ENCODE data around the gene FLYWCH1. TPM values are rescaled to one million over a fixed set of nuclear protein-coding genes. Genes with fewer than 3 reads are reported as not detected.
A peak's percentile ranks its signal among the peaks of the same experiment; 100 is the strongest.

FLYWCH1 gene
- total and polyA plus RNA-seq, 2 of the 8 experiments (the other 6 are each of a cell fraction or from before 2014, with no cell fraction given) = 12.4 to 23.5 TPM

- Histone ChIP-seq H2AK5ac (ENCODE audit: low read depth, low read length) (no peak overlapping the region), H3K9ac (replicated peaks in 1 of 4; ENCODE audit: extremely low read depth in 1 of 4, low read depth in 3 of 4, low read length in 3 of 4) (no peak overlapping the region), H3K36me3 (ENCODE audit: control insufficient read depth in 2 of 4, insufficient read depth in 4 of 4, low read length in 3 of 4) (no peaks in the 10 kb centered on the region), H3K18ac (ENCODE audit: extremely low read depth, low read length) (no peak overlapping the region), H3K79me2 (ENCODE audit: control insufficient read depth in 1 of 2, insufficient read depth in 2 of 2, low read length in 2 of 2) (no peaks in the 10 kb centered on the region), H3K4ac (replicated peaks; ENCODE audit: insufficient read length, low read depth, low read length) (no peak overlapping the region), H4K91ac (replicated peaks; ENCODE audit: insufficient read length, low read length) (peak overlapping the region; percentile 55), H4K20me1 (replicated peaks in 1 of 2; ENCODE audit: control insufficient read depth in 1 of 2, insufficient read depth in 2 of 2, low read length in 2 of 2) (no peaks in the 10 kb centered on the region), H3K79me1 (ENCODE audit: low read depth, low read length) (no peaks in the 10 kb centered on the region), H3K4me2 (ENCODE audit: insufficient read depth in 1 of 2, low read depth in 2 of 2, low read length in 2 of 2) (no peak overlapping the region), H3K9me3 (ENCODE audit: insufficient read depth in 2 of 2, low read depth in 1 of 2, low read length in 1 of 2) (no peaks in the 10 kb centered on the region), H3K23ac (ENCODE audit: insufficient read length) (no peak overlapping the region), H4K5ac (ENCODE audit: insufficient read length, low read depth, low read length) (no peak overlapping the region), H3K4me1 (replicated peaks in 1 of 4; ENCODE audit: control insufficient read depth in 3 of 4, insufficient read depth in 4 of 4, low read length in 3 of 4) (peaks cover 3 to 25% (median 24%) of the 10 kb centered on the region in 4 experiments), H2BK5ac (ENCODE audit: low read depth, low read length) (no peak overlapping the region; the same call in 1 of the 2 replicates), H3K14ac (ENCODE audit: insufficient read length) (no peak overlapping the region), H3K56ac (replicated peaks; ENCODE audit: insufficient read length, low read depth, low read length) (no peak overlapping the region), H2BK15ac (ENCODE audit: low read length) (0 out of 2 replicates have a peak overlapping the region, but pooled peaks have one; percentile 88), H3K4me3 (ENCODE audit: extremely low read depth in 1 of 4, insufficient read depth in 2 of 4, low read depth in 3 of 4, low read length in 4 of 4) (no peak overlapping the region), H2BK12ac (ENCODE audit: low read depth, low read length) (0 out of 2 replicates have a peak overlapping the region, but pooled peaks have one; percentile 9), H2BK20ac (ENCODE audit: low read length) (no peak overlapping the region), H3K27ac (ENCODE audit: low read depth, low read length) (no peak overlapping the region), H3K23me2 (ENCODE audit: low read depth, low read length) (peaks cover 18% of the 10 kb centered on the region), H4K8ac (ENCODE audit: extremely low read depth, insufficient read depth, low read length) (no peak overlapping the region), H3K27me3 (replicated peaks in 1 of 4; ENCODE audit: control insufficient read depth in 3 of 4, extremely low read depth in 1 of 4, insufficient read depth in 3 of 4, low read length in 3 of 4) (no peaks in the 10 kb centered on the region; a peak in 1 of 7 replicates), H2AFZ (ENCODE audit: low read length) (no peak overlapping the region), H2BK120ac (replicated peaks; ENCODE audit: low read depth, low read length) (no peak overlapping the region)
- 89% methylated on average over 13 of the region's 17 CpGs; no CpG with 5 or more reads in 1 of the 2 experiments for WGBS, 2 experiments (ENCODE audit: extremely low coverage in 1 of 2, insufficient coverage in 1 of 2, insufficient read length in 1 of 2, insufficient replicate concordance in 2 of 2, low coverage in 1 of 2, low lambda C conversion rate in 2 of 2, missing lambda C conversion rate in 1 of 2)
- no peak for DNase-seq (ENCODE audit: low read depth in 1 of 2, low spot score in 2 of 2)
- ChIA-PET CTCF (ENCODE audit: partially characterized antibody) (interaction anchor here (0.7 to 5.6 kb wide), 15 partner anchors 10 to 133 kb away, joined by 3 to 41 read pairs (median 5); partner anchors contain the start of gene PKMYT1), POLR2A (ENCODE audit: partially characterized antibody) (interaction anchor here (0.8 to 25.4 kb wide), 5 partner anchors 9 to 65 kb away, joined by 5 to 455 read pairs (median 11); partner anchors contain the start of genes CLDN6, HCFC1R1, PAQR4 and THOC6)
- TF ChIP-seq MAFK (IDR thresholded peaks at IDR 0.05; ENCODE audit: low read depth, low read length) = no peak
- no peak for TF ChIP-seq SRF (IDR thresholded peaks at IDR 0.05; ENCODE audit: low read depth, low read length)
- TF ChIP-seq CTCF (IDR thresholded peaks at IDR 0.05; ENCODE audit: control extremely low read depth in 1 of 3, insufficient read depth in 1 of 3, low read depth in 1 of 3, low read length in 3 of 3) = 0 out of 4 replicates have a peak, but pooled peaks of 1 of the 3 experiments have one; percentile 7
- TF ChIP-seq E2F6 (IDR thresholded peaks at IDR 0.05) = no peak
- no peak for TF ChIP-seq SP2 (IDR thresholded peaks at IDR 0.05; ENCODE audit: low read length)
- TF ChIP-seq NANOG (IDR thresholded peaks at IDR 0.05; ENCODE audit: insufficient read depth, low read depth, low read length, poor library complexity, severe bottlenecking) = no peak
- FAIRE-seq = no peak
Measured at GRCh38 chr16:2960183-2961010, 48.7 kb downstream of the FLYWCH1 start.

Measured in H1 (cell line).